NCI-H510A treated with DMSO at 0.1 percent for 48 hours (cell line): ENCODE measurements around the gene C5orf22.
"Not testable (repeated sequence)": the region's sequence is repeated elsewhere in the genome, so short reads cannot be mapped to it uniquely, and the experiment has no call there.

Experiments
- DNase-seq: peaks from one replicate; lab custom pipeline; 2025; lab: John Stamatoyannopoulos, UW

The C5orf22 gene

GRCh38 chr5:31554552-31554951 is 22.5 kb downstream of the C5orf22 start:
- DNase-seq: no peak

- no peak for DNase-seq
These were observed 24.4 kb downstream of the C5orf22 start for GRCh38 chr5:31556461-31556860.

- no peak for DNase-seq
These were observed 27.8 kb downstream of the C5orf22 start for GRCh38 chr5:31559942-31560341.

- no peak for DNase-seq
These were observed 29.8 kb downstream of the C5orf22 start for GRCh38 chr5:31561946-31562345.

GRCh38 chr5:31563216-31563615 is 31.1 kb downstream of the C5orf22 start:
- DNase-seq: no peak

- not testable (repeated sequence) for DNase-seq
These were observed 34.3 kb downstream of the C5orf22 start for GRCh38 chr5:31566362-31566761.

GRCh38 chr5:31568302-31568835 is 36.3 kb downstream of the C5orf22 start:
- no peak for DNase-seq

- no peak for DNase-seq
These were observed 37.0 kb downstream of the C5orf22 start for GRCh38 chr5:31569068-31569467.

GRCh38 chr5:31573494-31574142 is 41.5 kb downstream of the C5orf22 start:
- no peak for DNase-seq

- no peak for DNase-seq
These were observed 42.7 kb downstream of the C5orf22 start for GRCh38 chr5:31574772-31575171.

- no peak for DNase-seq
These were observed 45.3 kb downstream of the C5orf22 start for GRCh38 chr5:31577438-31577837.

- DNase-seq: no peak
These were observed 47.5 kb downstream of the C5orf22 start for GRCh38 chr5:31579558-31579957.

- peak; percentile 26 for DNase-seq
These were observed 49.5 kb downstream of the C5orf22 start for GRCh38 chr5:31581498-31582099.

- DNase-seq: no peak
These were observed 51.0 kb downstream of the C5orf22 start for GRCh38 chr5:31583129-31583528.

- DNase-seq: no peak
These were observed 53.2 kb downstream of the C5orf22 start for GRCh38 chr5:31585166-31585894.

- DNase-seq: no peak
These were observed 53.8 kb downstream of the C5orf22 start for GRCh38 chr5:31585895-31586270.

GRCh38 chr5:31587546-31587945 is 55.4 kb downstream of the C5orf22 start:
- no peak for DNase-seq

GRCh38 chr5:31593665-31594064 is 61.6 kb downstream of the C5orf22 start:
- DNase-seq: no peak

- DNase-seq: no peak
These were observed 64.3 kb downstream of the C5orf22 start for GRCh38 chr5:31596354-31596753.

GRCh38 chr5:31598640-31599611 is 66.8 kb downstream of the C5orf22 start:
- DNase-seq: no peak

GRCh38 chr5:31602305-31602704 is 70.2 kb downstream of the C5orf22 start:
- not testable (repeated sequence) for DNase-seq

- no peak for DNase-seq
These were observed 72.1 kb downstream of the C5orf22 start for GRCh38 chr5:31604240-31604639.
